GM12878 (cell line): ENCODE results near the gene SCCPDH. TPM values are rescaled to one million over a fixed set of nuclear protein-coding genes. Genes with fewer than 3 reads are reported as not detected.

ENCODE experiments used
- ATAC-seq: fragments of 200-7000 bp; cut with Tn5 transposase; 3 replicates; pipeline ENCODE4 v1.9.1; 2020; ENCODE audit warnings: mild to moderate bottlenecking, moderate library complexity
- BruUV-seq: library from RNA; stranded (reverse); fragments of 400-500 nt; replicated peaks from 2 replicates; lab custom pipeline; 2021; lab: Mats Ljungman, UMichigan
- CTCF ChIA-PET: fragments of 300-600 bp; sonication (Branson Sonifier 250); formaldehyde crosslinking; extraction: SDS; loops from one replicate; lab custom pipeline; 2021; ENCODE audit warnings: inconsistent platforms; lab: Yijun Ruan, JAX
- POLR2A ChIA-PET: fragments of 350-600 bp; formaldehyde crosslinking; extraction: SDS; loops from one replicate; lab custom pipeline; 2021; ENCODE audit warnings: inconsistent platforms; lab: Charles Lee
- RAD21 ChIA-PET: fragments of 300-600 bp; sonication (Branson Sonifier 250); formaldehyde crosslinking; loops from one replicate; lab custom pipeline; 2023; ENCODE audit warnings: antibody characterized with exemption; ENCODE audit not compliant: unreplicated experiment; lab: Charles Lee
- SMC1A ChIA-PET: fragments of 300-600 bp; sonication (Branson Sonifier 250); formaldehyde crosslinking; loops from one replicate; lab custom pipeline; 2023; ENCODE audit not compliant: unreplicated experiment, uncharacterized antibody; lab: Charles Lee
- DNase-seq: peaks from one replicate; pipeline ENCODE4 v3.0.0-alpha.2; 2011; ENCODE audit warnings: low read depth, low spot score
- FAIRE-seq: peaks from 3 replicates; lab custom pipeline; 2011; peaks lifted over from hg19 to GRCh38; lab: Jason Lieb, UNC
- H2AFZ ChIP-seq: 2 replicates; pipeline ENCODE4 v1.6.0; 2011; ENCODE audit warnings: low read depth, low read length, control low read depth; ENCODE audit not compliant: control insufficient read depth
- H3K27ac ChIP-seq: 2 replicates; pipeline ENCODE4 v1.5.1; 2011; ENCODE audit warnings: control low read depth; ENCODE audit not compliant: control insufficient read depth, insufficient read depth
- H3K27me3 ChIP-seq, 2 experiments: replicated peaks in 1 of 2; 2 replicates each; pipeline versions ENCODE4 v1.6.0 to v1.6.1; 2011; ENCODE audit warnings: low read length in 1 of 2; ENCODE audit not compliant: control insufficient read depth in 2 of 2, insufficient read depth in 2 of 2
- H3K36me3 ChIP-seq, 2 experiments: 2 replicates each; pipeline ENCODE4 v1.5.1; 2011; ENCODE audit warnings: low read length in 1 of 2; ENCODE audit not compliant: control insufficient read depth in 2 of 2, insufficient read depth in 2 of 2
- H3K4me1 ChIP-seq: 2 replicates; pipeline ENCODE4 v1.6.1; 2011; ENCODE audit warnings: mild to moderate bottlenecking, low read length, moderate library complexity, mixed read lengths; ENCODE audit not compliant: control insufficient read depth, insufficient read depth
- H3K4me2 ChIP-seq: 2 replicates; pipeline ENCODE4 v1.6.0; 2011; ENCODE audit warnings: control low read depth; ENCODE audit not compliant: control insufficient read depth, insufficient read depth
- H3K4me3 ChIP-seq: fragments of 200-600 bp; sonication (generic); 2 replicates; pipeline ENCODE4 v1.5.1; 2016
- H3K79me2 ChIP-seq: 2 replicates; pipeline ENCODE4 v1.6.0; 2011; ENCODE audit warnings: low read length; ENCODE audit not compliant: control insufficient read depth, insufficient read depth
- H3K9ac ChIP-seq: 2 replicates; pipeline ENCODE4 v1.8.0; 2011; ENCODE audit warnings: low read length, control low read depth, mixed read lengths; ENCODE audit not compliant: control insufficient read depth, insufficient read depth
- H3K9me3 ChIP-seq: replicated peaks from 3 replicates; pipeline ENCODE4 v1.5.1; 2011; ENCODE audit warnings: mild to moderate bottlenecking, low read length; ENCODE audit not compliant: control insufficient read depth, insufficient read depth
- H4K20me1 ChIP-seq: 2 replicates; pipeline ENCODE4 v1.6.0; 2011; ENCODE audit not compliant: control insufficient read depth, insufficient read depth
- DPF2 ChIP-seq: fragments of 450-650 bp; IDR thresholded peaks from 2 replicates; pipeline ENCODE4 v1.6.1; 2017; ENCODE audit warnings: mild to moderate bottlenecking
- ETV6 ChIP-seq, 2 experiments: fragments of 450-650 bp in 1 of 2; IDR thresholded peaks in 1 of 2; conservative IDR thresholded peaks in 1 of 2; 2 replicates each; pipeline ENCODE4 v1.6.1; 2014; ENCODE audit warnings: antibody characterized with exemption in 1 of 2, borderline replicate concordance in 1 of 2, low read depth in 1 of 2, mild to moderate bottlenecking in 1 of 2, moderate library complexity in 1 of 2
- JUNB ChIP-seq: IDR thresholded peaks from 2 replicates; pipeline ENCODE4 v1.6.1; 2016; ENCODE audit warnings: antibody characterized with exemption, mild to moderate bottlenecking
- NBN ChIP-seq: fragments of 450-650 bp; IDR thresholded peaks from 2 replicates; pipeline ENCODE4 v1.6.1; 2016
- NFIC ChIP-seq: IDR thresholded peaks from 2 replicates; pipeline ENCODE4 v1.6.1; 2012; ENCODE audit warnings: low read depth, mild to moderate bottlenecking, inconsistent platforms, low read length, moderate library complexity
- NR2F1 ChIP-seq: fragments of 450-650 bp; conservative IDR thresholded peaks from 2 replicates; pipeline ENCODE4 v1.6.1; 2017; ENCODE audit warnings: mild to moderate bottlenecking
- PAX8 ChIP-seq: fragments of 450-650 bp; IDR thresholded peaks from 2 replicates; pipeline ENCODE4 v1.6.1; 2017; ENCODE audit warnings: mild to moderate bottlenecking, moderate library complexity
- RAD21 ChIP-seq: IDR thresholded peaks from 2 replicates; pipeline ENCODE4 v1.6.1; 2011; ENCODE audit warnings: mild to moderate bottlenecking, low read depth, low read length, moderate library complexity; ENCODE audit not compliant: insufficient read depth
- RAD51 ChIP-seq: fragments of 450-650 bp; IDR thresholded peaks from 2 replicates; pipeline ENCODE4 v1.6.1; 2016; ENCODE audit warnings: moderate library complexity, mild to moderate bottlenecking, inconsistent platforms
- WGBS: methylation state at CpG from one replicate; pipeline ENCODE4 v1.1.6; 2016; ENCODE audit warnings: low lambda C conversion rate; ENCODE audit not compliant: insufficient replicate concordance, insufficient coverage; ENCODE audit errors: missing lambda C conversion rate; 5-methylcytosine and 5-hydroxymethylcytosine counted together
- in situ Hi-C: fragments of 300-500 bp; cut with MboI; formaldehyde crosslinking; loops from 9 replicates; pipeline ENCODE4 v1.14.3; 2018; ENCODE audit warnings: mixed read lengths
- intact Hi-C: fragments of 100-400 bp; cut with micrococcal nuclease; formaldehyde crosslinking; loops from one replicate; pipeline ENCODE4 v1.14.2; 2022; ENCODE audit not compliant: unreplicated experiment
- polyA plus RNA-seq, 11 experiments: library from polyadenylated mRNA; depleted of rRNA in 4 of 11; unstranded in 6 of 11; stranded (reverse) in 5 of 11; fragments of >200 nt; fragmentation: Nextera tagmentation in 4 of 11; fragmentation: Illumina TruSeq in 1 of 11; extraction: Ambion mirVana in 4 of 11; extraction: Trizol in 1 of 11; gene quantifications; 1 replicate in 1 of 11; 2 replicates in 10 of 11; pipeline versions ENCODE4 v1.2.1 to v1.2.3, GENCODE V29; 2011 to 2016; ENCODE audit warnings: inconsistent platforms in 2 of 11, missing spikeins in 2 of 11, low read depth in 1 of 11
- total RNA-seq, 4 experiments: library from RNA; depleted of rRNA in 3 of 4; stranded (reverse); fragments of >200 nt in 3 of 4; fragmentation: Illumina TruSeq in 1 of 4; extraction: Trizol in 1 of 4; gene quantifications; 2 replicates each; pipeline versions ENCODE4 v1.2.1 to v1.2.3, GENCODE V29; 2013 to 2021
- TF ChIP-seq, protein P1 (sequence below): fragments of 450-650 bp; formaldehyde crosslinking; IDR thresholded peaks from 2 replicates; pipeline ENCODE4 v1.5.0; 2022; ENCODE audit warnings: mild to moderate bottlenecking, missing genetic modification characterization

The SCCPDH gene
- total and polyA plus RNA-seq, 10 of the 15 experiments (the other 5 are each of a cell fraction or from before 2014, with no cell fraction given), result 5.4 to 44.8 (median 24.5) TPM

DNA sequence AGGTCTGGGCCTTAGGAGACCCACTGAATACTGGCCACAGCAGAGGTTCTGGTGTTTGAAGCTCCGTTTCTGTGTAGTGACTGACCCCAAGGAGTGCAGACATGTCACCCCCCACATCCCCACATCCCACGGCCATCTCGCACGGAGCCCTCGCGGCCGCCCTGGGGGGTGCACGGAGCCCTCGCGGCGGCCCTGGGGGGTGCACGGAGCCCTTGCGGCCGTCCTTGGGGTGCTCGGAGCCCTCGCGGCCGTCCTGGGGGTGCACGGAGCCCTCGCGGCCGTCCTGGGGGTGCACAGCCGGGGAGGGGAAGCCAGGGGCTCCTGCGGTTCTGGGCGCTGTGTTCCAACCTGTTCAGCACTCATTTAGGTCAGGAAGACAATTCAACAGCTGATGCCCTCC is 68.4 kb downstream of the SCCPDH start (continued):
- TF ChIP-seq NFIC, result no peak
- no peak for TF ChIP-seq RAD51
- TF ChIP-seq NR2F1, result no peak
- TF ChIP-seq PAX8, result no peak
- TF ChIP-seq, protein P1, sequence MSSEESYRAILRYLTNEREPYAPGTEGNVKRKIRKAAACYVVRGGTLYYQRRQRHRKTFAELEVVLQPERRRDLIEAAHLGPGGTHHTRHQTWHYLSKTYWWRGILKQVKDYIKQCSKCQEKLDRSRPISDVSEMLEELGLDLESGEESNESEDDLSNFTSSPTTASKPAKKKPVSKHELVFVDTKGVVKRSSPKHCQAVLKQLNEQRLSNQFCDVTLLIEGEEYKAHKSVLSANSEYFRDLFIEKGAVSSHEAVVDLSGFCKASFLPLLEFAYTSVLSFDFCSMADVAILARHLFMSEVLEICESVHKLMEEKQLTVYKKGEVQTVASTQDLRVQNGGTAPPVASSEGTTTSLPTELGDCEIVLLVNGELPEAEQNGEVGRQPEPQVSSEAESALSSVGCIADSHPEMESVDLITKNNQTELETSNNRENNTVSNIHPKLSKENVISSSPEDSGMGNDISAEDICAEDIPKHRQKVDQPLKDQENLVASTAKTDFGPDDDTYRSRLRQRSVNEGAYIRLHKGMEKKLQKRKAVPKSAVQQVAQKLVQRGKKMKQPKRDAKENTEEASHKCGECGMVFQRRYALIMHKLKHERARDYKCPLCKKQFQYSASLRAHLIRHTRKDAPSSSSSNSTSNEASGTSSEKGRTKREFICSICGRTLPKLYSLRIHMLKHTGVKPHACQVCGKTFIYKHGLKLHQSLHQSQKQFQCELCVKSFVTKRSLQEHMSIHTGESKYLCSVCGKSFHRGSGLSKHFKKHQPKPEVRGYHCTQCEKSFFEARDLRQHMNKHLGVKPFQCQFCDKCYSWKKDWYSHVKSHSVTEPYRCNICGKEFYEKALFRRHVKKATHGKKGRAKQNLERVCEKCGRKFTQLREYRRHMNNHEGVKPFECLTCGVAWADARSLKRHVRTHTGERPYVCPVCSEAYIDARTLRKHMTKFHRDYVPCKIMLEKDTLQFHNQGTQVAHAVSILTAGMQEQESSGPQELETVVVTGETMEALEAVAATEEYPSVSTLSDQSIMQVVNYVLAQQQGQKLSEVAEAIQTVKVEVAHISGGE, result no peak
- no peak for TF ChIP-seq ETV6 (conservative IDR thresholded peaks at IDR 0.05 in 1 of 2, IDR thresholded peaks at IDR 0.05 in 1 of 2; ENCODE audit: borderline replicate concordance in 1 of 2, low read depth in 1 of 2)

DNA sequence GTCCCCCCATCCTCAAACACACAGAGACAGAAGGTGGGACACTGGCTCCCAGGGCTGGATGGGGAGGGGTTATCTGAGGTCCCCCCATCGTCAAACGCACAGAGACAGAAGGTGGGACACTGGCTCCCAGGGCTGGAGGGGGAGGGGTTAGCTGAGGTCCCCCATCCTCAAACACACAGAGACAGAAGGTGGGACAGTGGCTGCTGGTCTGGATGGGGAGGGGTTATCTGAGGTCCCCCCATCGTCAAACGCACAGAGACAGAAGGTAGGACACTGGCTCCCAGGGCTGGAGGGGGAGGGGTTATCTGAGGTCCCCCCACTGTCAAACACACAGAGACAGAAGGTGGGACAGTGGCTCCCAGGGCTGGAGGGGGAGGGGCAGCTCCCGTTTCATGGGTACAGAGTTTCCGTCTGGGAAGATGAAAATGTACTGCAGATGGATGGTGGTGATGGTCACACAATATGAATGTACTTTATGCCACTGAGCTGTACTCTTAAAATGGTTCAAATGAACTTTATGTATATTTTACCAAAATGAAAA is 69.2 kb downstream of the SCCPDH start:
- Histone ChIP-seq H3K36me3 (no peaks in the 10 kb centered on the region), H3K4me3 (no peak overlapping the region), H2AFZ (no peak overlapping the region), H3K27me3 (no peaks in the 10 kb centered on the region), H4K20me1 (no peaks in the 10 kb centered on the region), H3K4me2 (no peak overlapping the region), H3K79me2 (no peaks in the 10 kb centered on the region), H3K4me1 (no peaks in the 10 kb centered on the region), H3K27ac (no peak overlapping the region), H3K9me3 (no peaks in the 10 kb centered on the region), H3K9ac (no peak overlapping the region)
- DNase-seq (no peak), FAIRE-seq (no peak), ATAC-seq (no peak)
- TF ChIP-seq JUNB (no peak), DPF2 (no peak), NBN (no peak), RAD21 (no peak)
- CTCF ChIA-PET, result no interaction called here
- SMC1A ChIA-PET, result no interaction called here
- 8% methylated on average over 6 of the region's 6 CpGs for WGBS
- BruUV-seq, result no TSS peak
- POLR2A ChIA-PET, result no interaction called here
- intact Hi-C loops, result no loop called here
- in situ Hi-C loops, result no loop called here
- RAD21 ChIA-PET, result no interaction called here
